Measurements from ENCODE around the gene RFT1. TPM values are rescaled to one million over a fixed set of nuclear protein-coding genes. Genes with fewer than 3 reads are reported as not detected.

Gene RFT1
- total RNA-seq, 1 donor from 2014 or later: 21.3 TPM

DNA sequence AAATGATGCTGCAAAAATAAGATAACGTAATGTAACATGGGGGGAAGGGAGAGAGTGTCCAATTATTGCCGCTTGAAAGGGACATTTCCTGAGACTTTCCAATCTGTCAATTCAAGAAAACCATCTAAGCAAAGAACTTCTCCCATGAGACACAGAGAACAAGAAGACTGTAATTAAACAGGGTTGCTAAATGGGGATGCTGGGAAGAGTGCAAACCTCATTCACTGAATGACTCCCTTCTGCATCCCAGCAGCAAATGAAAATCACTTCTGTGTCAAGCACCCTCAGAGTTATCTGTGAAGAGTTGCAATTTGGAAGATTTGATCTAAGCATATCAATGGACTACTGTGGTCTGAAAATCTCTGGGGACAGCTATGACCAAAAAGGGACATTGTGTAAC is 3.6 kb downstream of the RFT1 start:
- DNase-seq (ENCODE audit: low spot score): no peak

DNA sequence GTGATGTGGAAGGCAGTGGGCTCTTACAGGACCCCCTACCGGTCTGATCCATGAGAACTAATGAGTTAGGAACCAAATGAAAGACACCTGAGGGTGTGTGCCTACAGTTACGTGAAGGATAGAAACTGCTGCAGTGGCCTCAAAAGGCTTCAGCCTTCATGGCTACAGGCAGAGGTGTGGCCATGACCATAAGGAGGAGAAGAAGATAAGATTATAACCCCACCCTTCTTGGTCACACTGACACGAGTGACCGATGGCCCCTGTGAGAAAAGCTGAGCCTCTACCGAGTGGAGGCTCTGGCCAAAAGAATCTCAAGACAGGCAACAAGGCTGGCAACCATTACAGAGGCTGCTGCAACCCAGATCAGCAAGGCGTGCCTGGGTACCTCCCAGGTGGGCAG is 6.3 kb downstream of the RFT1 start:
- DNase-seq (ENCODE audit: low spot score): no peak

DNA sequence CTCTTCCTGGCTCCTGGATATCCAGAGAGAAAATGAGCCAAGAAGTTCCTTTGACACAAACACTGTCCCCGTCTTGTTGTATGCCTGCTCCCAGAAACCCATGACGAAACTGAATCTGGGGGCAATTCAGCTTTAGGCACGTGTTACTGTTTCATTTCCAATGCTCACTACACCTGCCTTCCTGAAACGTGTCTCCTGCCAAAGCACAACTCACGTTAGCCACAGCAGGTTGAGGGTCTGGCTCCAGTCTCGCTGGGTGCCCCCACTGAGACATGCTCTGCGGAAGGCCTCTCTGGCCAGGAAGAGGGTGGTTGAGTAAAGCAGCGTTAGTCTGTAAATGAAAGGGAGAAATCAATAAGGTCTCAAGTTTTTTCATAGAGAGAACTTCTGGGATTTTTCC is 6.7 kb downstream of the RFT1 start:
- no peak for DNase-seq (ENCODE audit: low spot score)

DNA sequence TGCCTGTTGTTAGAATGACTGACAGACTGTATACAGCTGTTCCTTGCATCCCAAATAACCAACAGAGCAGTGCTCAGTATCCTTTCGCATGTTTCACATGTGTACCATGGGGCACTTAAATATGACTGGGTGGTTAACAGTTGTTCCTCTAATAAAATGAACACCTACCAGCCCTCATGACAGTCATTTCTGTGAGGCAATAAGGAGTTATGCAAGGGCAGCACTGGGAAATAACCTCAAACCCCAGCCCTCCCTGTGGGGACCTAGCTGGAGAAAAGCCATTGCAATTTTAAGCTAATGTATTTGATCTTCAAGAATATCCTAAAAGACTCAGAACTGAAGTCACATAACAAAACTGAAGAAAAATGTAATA is 7.3 kb downstream of the RFT1 start:
- DNase-seq (ENCODE audit: low spot score): no peak

DNA sequence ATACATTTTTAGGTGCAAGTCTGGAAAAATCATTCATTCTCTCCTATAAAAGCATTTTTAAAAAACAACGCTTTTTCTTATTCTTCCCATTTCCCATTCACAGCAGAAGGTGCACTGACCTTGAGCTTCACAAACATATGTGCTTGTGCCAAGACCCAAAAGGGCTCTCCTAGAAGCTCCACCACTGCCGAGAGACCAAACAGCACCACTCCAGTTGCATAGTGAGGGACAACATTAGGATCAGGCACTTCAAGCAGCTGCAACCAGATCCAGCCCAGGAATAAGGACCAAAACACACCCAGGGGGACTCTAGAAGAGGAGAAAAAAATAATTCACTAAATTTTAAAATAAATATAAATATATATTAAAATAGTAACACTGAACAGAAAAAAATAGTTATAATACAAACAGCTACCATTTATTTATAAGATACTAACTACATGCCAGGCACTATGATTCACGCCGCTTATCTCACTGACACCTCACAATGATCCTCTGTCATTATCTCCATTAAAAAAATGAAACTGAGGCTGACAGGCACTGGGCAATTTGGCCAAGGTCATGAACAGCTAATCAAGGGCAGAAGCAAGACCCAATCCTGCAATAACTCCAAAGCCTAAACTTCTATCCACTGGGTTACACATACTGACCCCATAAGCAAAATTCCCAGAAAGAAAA is 7.8 kb downstream of the RFT1 start:
- DNase-seq (ENCODE audit: low spot score): no peak

DNA sequence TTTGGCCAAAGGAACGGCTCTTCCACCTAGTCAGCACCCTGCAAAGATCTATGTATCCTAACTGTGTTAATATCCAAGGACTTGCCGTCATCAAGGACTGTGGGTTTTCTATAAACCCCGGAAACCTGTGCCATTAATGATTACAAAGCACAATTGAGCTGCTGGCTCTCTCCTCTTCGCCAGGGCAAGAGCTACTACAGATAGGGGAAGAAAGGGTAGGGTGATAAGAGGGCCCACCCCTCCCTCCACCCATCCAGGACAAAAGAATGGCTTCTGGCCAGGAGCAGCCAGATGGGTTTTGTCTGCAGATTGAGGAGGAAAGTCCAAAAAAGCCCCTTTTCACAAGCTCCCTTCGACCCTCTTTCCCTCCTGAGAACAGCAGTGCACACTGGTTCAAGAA is 9.9 kb downstream of the RFT1 start:
- DNase-seq (ENCODE audit: low spot score): no peak

DNA sequence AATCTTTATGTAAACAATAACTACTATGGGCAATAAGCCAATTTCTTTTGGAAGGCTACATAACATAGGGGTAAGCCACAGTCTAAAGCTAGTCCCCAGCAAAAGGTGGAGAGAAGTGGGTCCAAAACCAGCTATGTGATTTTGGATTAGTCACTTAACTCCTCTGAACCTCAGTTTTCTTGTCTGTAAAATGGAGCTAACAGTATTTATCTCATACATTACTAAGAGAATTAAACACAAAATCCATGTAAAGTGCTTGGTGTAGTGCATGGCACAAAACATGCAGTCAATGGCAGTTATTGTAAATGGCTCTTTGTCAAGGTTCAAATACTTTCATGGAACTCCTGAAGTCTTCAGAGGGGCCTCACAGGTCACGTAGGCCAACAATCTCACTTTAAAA is 13.3 kb downstream of the RFT1 start:
- no peak for DNase-seq (ENCODE audit: low spot score)

DNA sequence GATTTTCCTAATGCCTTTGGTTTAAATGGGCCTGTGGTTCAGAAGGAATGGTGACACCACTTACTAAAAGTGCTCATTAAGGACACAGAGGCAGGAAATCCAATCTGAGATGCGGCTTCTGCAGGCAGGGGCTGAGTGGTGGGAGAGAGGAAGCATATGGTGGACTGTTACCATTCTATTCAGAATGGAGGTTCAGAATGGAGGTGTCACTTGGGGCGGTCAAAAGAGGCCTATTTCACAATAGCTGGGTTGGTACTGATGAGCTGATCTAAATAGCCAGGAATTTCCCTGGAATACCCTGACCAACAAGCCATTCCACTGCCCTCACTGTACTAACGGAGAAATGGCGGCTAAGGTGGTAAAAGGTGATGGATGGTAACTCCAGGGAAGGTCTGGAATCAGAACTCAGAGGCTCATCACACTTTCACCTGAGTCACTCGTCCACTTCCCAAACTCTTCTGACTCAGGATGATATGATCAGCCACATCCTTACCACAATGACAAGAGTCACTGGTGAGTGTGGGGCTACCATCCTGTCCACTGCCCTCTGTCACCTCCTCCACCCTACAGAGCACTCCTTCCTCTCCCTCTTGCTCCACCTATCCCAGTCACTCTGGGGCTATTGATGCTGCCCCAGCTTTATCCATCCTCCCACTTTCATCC is 15.7 kb downstream of the RFT1 start:
- DNase-seq (ENCODE audit: low spot score): no peak

DNA sequence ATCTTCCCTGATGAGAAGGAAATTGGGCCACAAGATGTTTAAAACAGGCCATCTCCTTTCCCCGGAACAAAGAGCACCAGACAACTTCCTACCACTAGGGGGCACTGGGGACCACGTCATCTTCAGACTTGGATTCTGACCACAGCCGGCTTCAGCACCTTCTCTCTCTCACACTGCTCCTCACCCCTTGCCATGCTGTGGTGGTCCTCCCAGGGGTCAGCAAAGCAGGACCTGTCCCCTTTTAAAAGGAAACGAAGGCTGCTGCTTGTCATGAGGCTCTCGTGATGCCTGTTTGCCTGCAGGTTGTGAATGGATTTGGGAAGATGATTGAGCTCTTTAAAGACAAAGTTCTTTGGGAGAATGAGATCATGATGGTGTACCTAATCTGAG is 16.2 kb downstream of the RFT1 start:
- peak; percentile 88 for DNase-seq (ENCODE audit: low spot score)

DNA sequence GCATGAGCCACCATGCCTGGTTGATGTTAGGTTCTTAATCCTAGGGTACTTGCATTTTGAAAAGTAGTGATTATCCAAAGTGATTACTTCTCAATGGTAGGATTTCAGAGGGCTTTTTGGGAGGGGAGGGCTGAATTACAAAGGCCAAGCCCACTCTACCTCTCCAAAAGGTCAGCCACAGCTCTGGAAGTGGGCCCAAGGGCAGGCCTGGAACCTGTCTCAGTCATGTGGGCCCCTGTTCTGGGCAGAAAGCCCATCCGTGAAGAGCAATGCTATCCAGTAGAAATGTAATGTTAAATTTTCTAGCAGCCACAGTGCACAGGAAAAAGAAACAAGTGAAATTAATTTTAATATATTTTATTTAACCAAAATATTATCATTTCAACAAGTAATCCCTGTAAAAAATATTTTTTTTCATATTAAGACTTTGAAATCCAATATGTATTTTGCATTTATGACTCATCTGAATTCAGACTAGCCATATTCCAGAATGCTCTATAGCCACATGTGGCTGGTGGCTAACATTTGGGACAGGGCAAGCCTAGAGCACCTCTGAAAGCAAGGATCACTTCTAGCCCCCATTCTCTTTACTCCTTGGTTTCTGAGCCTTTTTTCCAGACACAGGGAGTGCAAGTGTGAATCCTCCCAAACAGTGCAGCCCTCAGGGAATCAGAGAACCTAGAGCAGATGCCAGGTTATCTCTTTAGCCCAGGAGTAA is 16.8 kb downstream of the RFT1 start:
- DNase-seq (ENCODE audit: low spot score): peak; percentile 24

DNA sequence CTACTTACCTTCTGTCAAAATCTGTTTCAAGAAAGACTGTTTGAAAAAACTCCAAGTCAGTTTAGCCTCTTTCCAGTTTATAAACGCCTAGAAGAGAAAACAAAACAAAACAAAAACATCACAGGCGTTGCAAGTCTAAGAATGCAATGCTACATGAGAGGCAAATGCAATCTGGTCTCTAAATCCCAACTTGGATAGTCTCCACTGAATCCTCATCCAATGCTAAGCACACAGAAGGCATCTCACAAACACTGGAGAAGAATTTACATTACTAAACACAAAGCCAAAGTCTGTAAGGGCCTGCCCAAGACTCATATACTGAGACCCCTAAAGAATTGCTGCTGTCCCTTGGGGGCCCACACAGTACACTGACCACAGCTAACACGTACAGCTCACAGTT is 18.4 kb downstream of the RFT1 start:
- no peak for DNase-seq (ENCODE audit: low spot score)

DNA sequence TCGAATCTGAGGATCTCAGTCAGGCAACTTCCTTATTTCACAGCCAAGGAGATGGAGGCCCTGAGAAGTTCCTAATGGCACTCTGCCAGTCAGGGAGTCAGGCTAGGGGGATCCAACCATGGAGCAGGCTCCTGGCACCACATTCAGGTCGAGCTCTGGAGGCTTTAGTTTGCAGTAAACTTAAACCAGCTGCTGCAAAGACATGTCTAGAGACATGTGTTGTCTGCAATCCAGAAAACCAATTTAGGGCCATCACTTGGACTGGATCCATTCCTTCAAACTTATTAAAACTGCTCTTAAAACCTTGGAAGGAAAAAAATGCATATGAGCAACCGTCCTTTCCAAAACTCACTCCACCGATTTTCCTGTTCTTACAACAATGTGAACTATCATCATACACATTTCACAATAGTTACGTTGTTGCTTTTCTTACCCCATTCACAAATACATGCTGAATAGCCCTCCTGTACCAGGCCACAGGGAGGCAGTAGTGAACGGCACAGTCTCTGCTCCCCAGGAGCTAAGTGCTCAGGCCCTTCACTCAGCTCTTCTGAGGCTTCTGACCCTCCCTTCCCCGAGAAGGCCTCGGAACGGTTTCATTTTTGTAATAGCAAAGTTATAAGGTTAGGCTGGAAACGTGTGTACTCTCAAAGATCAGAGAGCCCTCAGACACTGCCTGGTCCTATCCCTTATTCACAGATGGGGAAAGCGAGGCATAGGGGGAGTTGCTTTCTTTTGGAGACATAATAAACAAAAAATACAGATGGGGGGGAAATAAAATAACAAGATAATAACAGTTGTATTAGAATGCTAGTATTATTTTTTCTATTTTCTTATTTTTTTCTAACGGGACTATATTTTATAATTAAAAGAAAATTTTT is 20.1 kb downstream of the RFT1 start:
- DNase-seq (ENCODE audit: low spot score): peak; percentile 44

DNA sequence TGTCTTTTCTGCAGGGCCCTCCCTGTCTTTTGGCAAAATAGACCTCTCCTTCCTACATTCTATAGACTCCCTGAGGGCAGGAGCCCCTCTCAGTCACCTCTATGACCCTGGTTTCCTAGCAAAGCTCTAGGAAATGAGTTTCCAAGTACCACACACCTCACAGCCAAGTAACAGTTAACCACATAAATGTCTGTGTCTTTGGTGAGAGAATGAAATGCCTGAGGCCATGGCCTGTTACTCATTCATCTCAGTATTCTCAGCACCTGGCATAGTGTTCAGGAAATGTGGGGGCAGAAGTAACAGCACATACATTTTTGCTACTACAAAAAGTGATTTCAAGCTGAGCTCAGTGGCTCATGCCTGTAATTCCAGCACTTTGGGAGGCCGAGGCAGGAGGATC is 21.0 kb downstream of the RFT1 start:
- no peak for DNase-seq (ENCODE audit: low spot score)

DNA sequence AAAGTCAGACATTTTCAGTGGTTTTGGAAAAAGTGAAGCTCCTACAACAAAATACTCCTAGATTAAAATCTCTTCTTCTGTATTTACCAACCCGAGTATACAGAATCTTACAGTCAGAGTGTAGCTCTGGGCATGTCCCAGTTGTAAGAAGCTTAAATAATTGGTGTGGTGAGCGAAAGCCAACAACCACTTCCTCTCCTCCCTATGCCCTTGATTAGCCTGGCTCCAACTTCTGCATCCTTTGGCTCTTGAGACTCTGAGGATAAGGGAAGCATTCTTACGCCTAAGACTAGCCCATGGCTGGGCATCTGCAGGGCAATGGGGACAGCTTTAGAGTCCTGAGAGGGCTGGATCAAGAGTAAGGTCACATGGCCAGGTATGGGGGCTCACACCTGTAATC is 25.5 kb downstream of the RFT1 start:
- DNase-seq (ENCODE audit: low spot score): no peak

DNA sequence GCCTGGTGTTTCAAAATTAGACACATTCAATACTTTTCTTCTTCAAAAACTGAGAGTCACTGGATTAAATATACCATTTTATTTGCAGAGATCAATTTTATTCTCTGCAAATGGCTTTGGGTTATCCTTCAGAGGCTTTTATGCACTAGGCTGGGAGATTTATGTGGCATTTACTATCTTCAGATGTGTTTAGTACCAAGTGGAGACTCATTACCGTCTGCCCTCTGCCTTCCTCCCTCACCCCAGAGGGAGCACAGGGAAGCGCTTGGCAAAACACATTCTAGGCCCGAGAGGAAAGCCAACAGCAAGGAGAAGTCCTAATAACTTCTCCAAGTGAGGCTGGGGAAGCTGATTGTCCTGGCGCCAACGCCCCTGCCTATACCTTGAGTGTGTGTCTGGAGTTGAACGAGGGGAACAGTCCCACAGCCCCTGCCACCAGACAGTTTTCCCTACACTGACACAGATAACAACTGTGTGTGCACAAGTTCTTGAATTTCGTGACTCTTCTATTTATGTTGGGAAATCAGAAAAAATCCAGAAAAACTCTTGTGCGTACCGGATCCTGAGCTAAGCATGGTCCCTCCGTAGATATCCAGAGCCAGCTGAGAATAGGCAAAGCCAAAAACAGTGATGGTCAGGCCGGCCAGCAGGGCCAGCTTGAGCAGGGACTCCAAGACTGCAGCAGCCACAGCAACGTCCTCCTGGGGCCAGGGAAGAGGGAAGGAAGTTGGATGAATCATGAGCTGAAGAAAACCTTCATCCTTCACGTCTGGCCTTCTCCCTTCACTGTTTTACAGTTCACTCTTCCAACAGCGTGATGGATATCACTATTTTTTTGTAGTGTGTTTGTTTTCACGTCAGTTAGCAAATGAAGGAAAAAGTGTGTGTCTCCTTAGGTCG is 26.6 kb downstream of the RFT1 start:
- no peak for DNase-seq (ENCODE audit: low spot score)

DNA sequence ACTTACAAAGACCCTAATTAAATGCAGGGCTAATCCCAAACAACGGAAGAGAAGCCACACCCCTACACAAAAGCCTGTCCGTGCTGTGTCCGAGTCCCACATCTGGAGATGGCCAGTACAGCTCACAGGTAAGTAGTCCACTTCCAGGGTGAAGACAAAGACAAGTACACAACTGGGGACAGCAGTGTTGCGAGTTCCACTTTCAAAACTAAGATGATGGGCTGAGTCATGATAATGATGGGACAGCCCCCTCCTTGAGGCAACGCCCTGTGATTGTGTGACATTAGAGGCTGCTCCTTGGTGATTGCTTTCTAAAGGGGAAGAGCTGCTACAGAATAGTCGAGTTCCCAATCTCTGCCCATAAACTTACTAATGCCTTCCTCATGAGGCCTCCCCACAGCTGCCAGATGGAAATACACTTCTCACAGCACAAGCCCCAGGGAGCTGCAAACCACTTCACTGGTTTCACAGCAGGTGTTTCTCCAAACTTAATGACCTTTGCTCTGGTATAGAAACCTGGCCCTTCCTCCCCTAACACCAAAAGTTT is 27.6 kb downstream of the RFT1 start:
- DNase-seq (ENCODE audit: low spot score): no peak

DNA sequence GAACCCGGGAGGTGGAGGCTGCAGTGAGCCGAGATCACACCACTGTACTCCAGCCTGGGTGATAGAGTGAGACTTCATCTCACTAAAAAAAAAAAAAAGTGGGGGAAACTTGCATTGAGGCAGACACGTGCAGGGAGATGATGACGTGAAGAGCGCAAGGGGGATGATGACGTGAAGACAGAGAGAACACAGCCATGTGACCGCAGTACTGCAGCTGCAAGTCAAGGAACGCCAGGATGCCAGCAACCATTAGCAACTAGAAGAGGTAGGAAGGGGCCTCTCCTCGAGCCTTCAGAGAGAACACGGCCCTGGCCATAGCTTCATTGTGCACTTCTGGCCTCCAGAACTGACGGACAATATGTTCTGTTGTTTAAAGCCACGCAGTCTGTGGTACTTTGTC is 28.3 kb downstream of the RFT1 start:
- no peak for DNase-seq (ENCODE audit: low spot score)

DNA sequence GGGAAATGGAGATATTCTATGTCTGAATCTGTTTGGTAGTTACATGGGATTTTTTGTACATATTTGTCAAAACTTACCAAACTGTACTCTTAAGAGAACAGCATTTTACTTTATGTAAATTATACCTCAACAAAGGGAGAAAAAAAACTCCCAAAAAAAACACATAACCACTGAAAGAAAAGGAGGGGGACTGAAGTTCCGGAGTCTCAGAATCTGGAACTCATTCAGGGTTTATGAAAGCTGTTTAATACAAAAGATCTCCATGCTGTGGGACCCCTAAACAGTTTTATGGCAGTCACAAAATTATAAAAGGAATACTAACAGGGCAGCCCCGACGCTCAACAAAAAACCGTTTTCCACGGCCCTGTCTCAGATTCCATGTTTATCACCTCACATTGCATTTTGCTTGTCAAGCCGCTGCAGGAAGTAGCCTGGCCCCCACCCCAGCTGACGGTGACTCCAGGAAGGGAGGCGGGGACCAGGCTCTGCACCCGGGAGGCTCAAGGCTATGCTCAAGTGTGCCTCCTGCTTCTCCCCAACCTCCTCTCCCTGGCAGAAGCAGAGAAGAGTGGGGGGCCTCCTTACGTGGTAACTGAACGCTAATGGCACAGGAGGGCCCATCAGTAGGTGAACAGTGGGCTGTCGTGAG is 29.3 kb downstream of the RFT1 start:
- DNase-seq (ENCODE audit: low spot score): no peak

DNA sequence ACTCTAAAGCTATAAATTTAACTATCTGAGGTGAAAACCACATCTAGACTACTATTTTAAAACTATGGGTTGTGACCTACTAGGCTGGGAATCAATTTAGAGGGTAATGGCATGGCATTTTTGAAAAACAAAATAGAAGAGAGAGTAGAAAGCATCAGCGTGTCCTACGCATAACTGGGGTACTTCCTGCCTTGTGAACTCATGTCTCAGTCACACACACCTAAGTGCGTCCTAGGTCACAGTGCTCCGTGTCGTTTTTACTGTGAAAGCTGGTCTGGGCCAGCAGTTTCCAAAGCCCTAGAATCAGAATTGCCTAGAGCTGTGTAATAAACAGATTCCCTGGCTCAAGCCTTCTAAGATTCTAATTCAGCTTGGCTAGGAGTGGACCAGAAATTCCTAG is 32.3 kb downstream of the RFT1 start:
- DNase-seq (ENCODE audit: low spot score): no peak

DNA sequence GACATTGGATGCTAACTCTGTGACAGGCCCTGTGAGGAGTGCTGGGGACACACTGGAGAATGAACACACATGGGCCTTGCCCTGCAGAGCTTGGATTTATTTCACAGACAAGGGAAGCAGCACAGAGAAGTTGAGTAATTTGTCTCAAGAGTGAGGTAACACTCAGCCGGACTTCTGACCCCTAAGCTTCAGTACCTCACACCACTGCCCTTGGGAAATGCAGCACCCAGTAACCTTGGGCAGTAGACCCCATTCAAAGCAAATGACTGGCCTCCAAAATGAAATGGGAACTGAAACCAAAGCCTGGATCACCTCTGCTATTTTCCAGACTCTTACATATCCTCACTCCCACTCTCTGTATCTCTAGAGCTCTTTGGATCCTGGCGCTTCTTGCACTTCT is 37.3 kb downstream of the RFT1 start:
- DNase-seq (ENCODE audit: low spot score): no peak

Data from mucosa of gallbladder (tissue), 1 donor.